Kidney epithelial cell (primary cell): ENCODE results near the gene OAF. TPM values are rescaled to one million over a fixed set of nuclear protein-coding genes. Genes with fewer than 3 reads are reported as not detected.

Experiments used
- DNase-seq: peaks from one replicate; pipeline ENCODE4 v3.0.0-alpha.2; 2010; ENCODE audit warnings: low read depth
- H3K27me3 ChIP-seq: 2 replicates; pipeline ENCODE4 v1.6.0; 2011; ENCODE audit warnings: low read length; ENCODE audit not compliant: control insufficient read depth, insufficient read depth
- H3K36me3 ChIP-seq: 2 replicates; pipeline ENCODE4 v1.5.1; 2011; ENCODE audit warnings: low read length; ENCODE audit not compliant: control insufficient read depth, insufficient read depth
- H3K4me3 ChIP-seq: 2 replicates; pipeline ENCODE4 v1.5.1; 2011; ENCODE audit warnings: low read depth, mild to moderate bottlenecking, control low read depth, low read length
- total RNA-seq: library from RNA; depleted of rRNA; stranded (reverse); fragments of >200 nt; gene quantifications from 2 replicates; pipeline ENCODE4 v1.2.3, GENCODE V29; 2015
- TF ChIP-seq, protein P1 (sequence below): IDR thresholded peaks from 2 replicates; pipeline ENCODE4 v1.5.1; 2011; ENCODE audit warnings: mild to moderate bottlenecking, moderate library complexity, low read length, control low read depth, inconsistent platforms; ENCODE audit not compliant: insufficient read depth, poor library complexity, severe bottlenecking

The OAF gene
- total RNA-seq, 1 donor from 2014 or later = 45.2 TPM

DNA sequence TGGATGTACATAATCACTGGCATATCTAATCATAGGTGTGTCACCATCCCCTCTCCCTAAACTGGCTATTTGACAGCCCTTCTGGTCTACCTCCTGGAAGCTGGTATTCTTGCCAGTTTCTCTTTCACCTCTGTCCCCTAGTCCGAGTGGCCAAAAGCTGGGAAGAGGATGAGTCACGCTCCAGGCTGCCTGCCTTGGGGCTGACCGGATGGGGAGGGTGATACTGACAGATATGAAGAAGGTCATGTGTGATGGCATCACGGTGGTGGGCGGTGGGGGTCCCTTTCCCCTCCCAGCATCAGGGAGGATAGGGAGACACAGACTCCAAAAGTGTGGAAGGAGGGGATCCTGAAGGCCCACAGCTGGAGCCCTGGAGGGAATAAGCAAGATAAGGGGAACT, 4.8 kb downstream of the OAF start:
- DNase-seq = no peak
- Histone ChIP-seq H3K4me3 (no peak overlapping the region), H3K36me3 (peaks cover 1% of the 10 kb centered on the region), H3K27me3 (no peaks in the 10 kb centered on the region)
- TF ChIP-seq, protein P1, sequence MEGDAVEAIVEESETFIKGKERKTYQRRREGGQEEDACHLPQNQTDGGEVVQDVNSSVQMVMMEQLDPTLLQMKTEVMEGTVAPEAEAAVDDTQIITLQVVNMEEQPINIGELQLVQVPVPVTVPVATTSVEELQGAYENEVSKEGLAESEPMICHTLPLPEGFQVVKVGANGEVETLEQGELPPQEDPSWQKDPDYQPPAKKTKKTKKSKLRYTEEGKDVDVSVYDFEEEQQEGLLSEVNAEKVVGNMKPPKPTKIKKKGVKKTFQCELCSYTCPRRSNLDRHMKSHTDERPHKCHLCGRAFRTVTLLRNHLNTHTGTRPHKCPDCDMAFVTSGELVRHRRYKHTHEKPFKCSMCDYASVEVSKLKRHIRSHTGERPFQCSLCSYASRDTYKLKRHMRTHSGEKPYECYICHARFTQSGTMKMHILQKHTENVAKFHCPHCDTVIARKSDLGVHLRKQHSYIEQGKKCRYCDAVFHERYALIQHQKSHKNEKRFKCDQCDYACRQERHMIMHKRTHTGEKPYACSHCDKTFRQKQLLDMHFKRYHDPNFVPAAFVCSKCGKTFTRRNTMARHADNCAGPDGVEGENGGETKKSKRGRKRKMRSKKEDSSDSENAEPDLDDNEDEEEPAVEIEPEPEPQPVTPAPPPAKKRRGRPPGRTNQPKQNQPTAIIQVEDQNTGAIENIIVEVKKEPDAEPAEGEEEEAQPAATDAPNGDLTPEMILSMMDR = no peak

DNA sequence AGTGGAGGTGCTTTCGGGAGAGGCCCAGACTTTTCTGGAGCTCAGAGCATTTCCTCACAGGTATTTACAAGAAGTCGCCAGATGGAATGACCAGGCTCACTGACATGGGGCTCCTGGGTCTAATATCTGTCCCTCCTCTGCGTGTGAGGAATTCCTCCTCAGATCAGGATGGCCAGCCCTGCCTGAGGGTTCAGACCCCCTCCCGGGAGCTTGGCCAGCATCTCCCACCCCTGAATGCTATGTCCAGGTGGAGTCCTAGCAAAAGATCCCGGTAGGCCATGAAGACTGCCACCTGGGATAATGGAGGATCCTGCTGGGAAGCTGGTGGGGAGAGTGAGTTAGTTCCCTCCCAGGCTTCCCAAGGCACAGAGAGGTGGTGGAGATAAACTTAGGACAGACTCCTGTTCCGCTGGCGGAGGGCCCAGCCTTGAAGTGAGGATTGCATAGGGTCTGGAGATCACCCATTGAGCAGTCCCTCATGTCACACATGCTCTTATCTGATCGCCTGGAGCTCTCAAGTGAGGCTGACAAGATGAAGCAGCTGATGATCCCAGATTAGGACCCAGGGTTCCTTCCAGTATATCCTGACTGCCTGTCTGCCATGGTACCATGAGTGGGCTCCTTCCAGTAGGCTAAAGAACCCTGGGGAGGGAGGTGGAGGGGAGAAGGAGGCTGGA, 5.7 kb downstream of the OAF start:
- Histone ChIP-seq H3K27me3 (no peaks in the 10 kb centered on the region), H3K4me3 (no peak overlapping the region), H3K36me3 (peaks cover 1% of the 10 kb centered on the region)
- TF ChIP-seq, protein P1 = no peak
- no peak for DNase-seq

DNA sequence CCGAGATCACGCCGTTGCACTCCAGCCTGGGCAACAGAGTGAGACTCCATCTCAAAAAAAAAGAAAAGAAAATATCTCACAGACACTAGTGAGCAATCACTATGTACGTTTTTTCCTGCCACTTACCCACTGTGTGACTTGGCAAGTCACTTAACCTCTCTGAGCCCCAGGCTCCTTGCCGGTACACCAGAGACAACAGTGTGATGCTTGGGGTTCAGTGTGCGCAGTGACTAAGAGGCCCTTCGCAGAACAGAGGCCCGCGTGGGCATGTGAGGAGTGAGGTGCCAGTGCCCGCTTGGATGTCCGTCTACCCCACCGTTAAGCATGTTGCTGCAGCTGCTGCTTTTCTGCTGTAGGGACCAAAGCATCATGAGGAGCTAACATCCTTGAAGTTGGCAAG, 6.7 kb downstream of the OAF start:
- Histone ChIP-seq H3K4me3 (no peak overlapping the region), H3K27me3 (no peaks in the 10 kb centered on the region), H3K36me3 (peaks cover 1% of the 10 kb centered on the region)
- TF ChIP-seq, protein P1 = no peak
- no peak for DNase-seq

DNA sequence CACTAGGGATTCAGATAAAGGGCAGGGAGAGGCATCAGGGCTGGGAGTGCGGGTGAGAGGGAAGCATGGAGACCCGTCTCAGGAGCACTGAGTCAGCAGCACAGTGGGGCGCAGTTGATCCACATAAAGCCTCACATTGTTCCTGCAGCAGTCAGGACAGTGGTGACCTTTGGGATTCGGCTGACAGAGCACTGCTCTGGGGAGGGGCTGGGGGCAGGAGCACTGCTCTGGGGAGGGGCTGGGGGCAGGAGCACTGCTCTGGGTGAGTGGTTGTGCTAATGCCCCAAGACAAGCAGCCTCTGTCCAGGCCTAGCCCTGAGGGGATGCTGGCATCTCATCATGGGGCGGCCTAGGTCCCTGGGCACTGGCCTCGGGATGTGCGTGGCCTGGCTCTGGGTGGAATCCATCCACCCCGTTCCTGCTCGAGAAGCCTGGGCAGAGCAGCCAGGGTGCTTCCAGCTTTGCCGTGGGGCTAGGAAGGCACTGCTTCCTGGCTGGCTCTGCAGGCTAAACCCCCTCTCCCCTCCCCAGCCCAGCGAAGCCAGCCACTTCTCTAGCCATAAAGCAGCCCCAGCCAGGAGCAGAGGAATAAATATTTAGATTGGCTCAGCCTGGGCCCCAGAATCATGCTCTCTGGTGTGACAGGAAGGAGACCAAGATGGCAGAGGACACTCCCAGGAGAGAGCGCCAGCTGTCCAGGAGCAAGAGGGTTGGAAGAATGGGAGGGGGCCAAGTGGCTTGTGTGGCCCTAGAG, 7.3 kb downstream of the OAF start:
- Histone ChIP-seq H3K4me3 (no peak overlapping the region), H3K27me3 (no peaks in the 10 kb centered on the region), H3K36me3 (peaks cover 1% of the 10 kb centered on the region)
- TF ChIP-seq, protein P1 = no peak
- DNase-seq = no peak

DNA sequence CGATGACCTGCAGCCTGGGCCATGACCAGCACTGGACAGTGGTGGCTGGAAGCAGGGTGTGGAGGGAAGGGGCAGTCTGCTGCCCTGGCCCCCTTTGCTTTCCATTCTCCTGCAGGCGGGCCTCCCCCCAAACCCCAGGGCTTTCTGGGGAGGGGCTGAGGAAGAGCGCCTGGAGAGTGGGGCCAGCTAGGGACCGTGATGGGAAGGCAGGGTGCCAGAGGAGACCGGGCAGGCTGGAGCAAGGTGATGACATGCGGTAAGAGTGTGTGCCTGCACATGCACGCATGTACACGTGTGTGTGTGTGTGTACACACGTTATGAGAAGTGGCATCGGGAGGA, 7.8 kb downstream of the OAF start:
- no peak overlapping the region for H3K4me3 ChIP-seq
- H3K27me3 ChIP-seq = no peaks in the 10 kb centered on the region
- TF ChIP-seq, protein P1 = no peak
- no peak for DNase-seq
- peaks cover 1% of the 10 kb centered on the region for H3K36me3 ChIP-seq
